Activated naive CD4-positive, alpha-beta T cell treated with anti-CD3 and anti-CD28 coated beads for 36 hours (primary cell): ENCODE measurements around the gene SDE2. TPM values are rescaled to one million over a fixed set of nuclear protein-coding genes. Genes with fewer than 3 reads are reported as not detected.
"Not testable (repeated sequence)": the region's sequence is repeated elsewhere in the genome, so short reads cannot be mapped to it uniquely, and the experiment has no call there.

ENCODE experiments used
- CTCF ChIA-PET: fragments of 350-600 bp; sonication (Branson Sonifier 250); formaldehyde crosslinking; loops from one replicate; lab custom pipeline; 2021; ENCODE audit warnings: antibody characterized with exemption; lab: Charles Lee
- DNase-seq: peaks from one replicate; pipeline ENCODE4 v3.0.0-alpha.2; 2020
- H3K27ac Mint-ChIP-seq: one replicate; pipeline ENCODE4 v1.8.0; 2021; ENCODE audit warnings: mild to moderate bottlenecking, mixed read lengths
- H3K27me3 Mint-ChIP-seq: one replicate; pipeline ENCODE4 v1.8.0; 2021; ENCODE audit warnings: low read depth, mixed read lengths
- H3K36me3 Mint-ChIP-seq: one replicate; pipeline ENCODE4 v1.8.0; 2021; ENCODE audit warnings: low read depth, mixed read lengths
- H3K4me1 Mint-ChIP-seq: one replicate; pipeline ENCODE4 v1.8.0; 2021; ENCODE audit warnings: low read depth, mixed read lengths
- H3K4me3 Mint-ChIP-seq: one replicate; pipeline ENCODE4 v1.8.0; 2021; ENCODE audit warnings: mild to moderate bottlenecking, moderate library complexity, mixed read lengths
- H3K9me3 Mint-ChIP-seq: one replicate; pipeline ENCODE4 v1.8.0; 2021; ENCODE audit warnings: mixed read lengths
- intact Hi-C: fragments of 100-400 bp; cut with micrococcal nuclease; formaldehyde crosslinking; loops from one replicate; pipeline ENCODE4 v1.15.1; 2023
- total RNA-seq, 2 experiments: library from RNA; stranded (reverse); gene quantifications; one replicate each; pipeline ENCODE4 v1.2.3, GENCODE V29; 2021

The SDE2 gene
- total RNA-seq, 2 experiments from 2014 or later = 15.3 to 16.5 TPM

DNA sequence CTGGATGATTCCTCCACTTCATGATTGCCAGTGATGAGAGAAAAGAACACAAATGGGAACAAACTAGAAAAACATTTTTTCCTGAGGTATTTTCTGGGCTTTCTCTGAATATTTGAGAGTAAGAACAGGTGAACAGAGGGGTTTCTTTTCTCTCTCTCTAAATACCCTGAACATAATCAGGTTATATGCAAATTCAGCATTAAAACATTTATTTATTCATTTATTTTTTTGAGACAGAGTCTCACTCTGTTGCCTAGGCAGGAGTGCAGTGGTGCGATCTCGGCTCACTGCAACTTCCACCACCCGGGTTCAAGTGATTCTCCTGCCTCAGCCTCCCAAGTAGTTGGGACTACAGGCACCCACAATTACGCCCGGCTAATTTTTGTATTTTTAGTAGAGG lies 52.3 kb downstream of the SDE2 start:
- Mint-ChIP-seq H3K4me1 (peaks cover 8% of the 10 kb centered on the region), H3K36me3 (no peaks in the 10 kb centered on the region), H3K4me3 (no peak overlapping the region), H3K27me3 (peaks cover 3% of the 10 kb centered on the region), H3K9me3 (no peaks in the 10 kb centered on the region), H3K27ac (no peak overlapping the region)
- intact Hi-C loops = no loop called here
- DNase-seq = no peak
- CTCF ChIA-PET = no interaction called here

DNA sequence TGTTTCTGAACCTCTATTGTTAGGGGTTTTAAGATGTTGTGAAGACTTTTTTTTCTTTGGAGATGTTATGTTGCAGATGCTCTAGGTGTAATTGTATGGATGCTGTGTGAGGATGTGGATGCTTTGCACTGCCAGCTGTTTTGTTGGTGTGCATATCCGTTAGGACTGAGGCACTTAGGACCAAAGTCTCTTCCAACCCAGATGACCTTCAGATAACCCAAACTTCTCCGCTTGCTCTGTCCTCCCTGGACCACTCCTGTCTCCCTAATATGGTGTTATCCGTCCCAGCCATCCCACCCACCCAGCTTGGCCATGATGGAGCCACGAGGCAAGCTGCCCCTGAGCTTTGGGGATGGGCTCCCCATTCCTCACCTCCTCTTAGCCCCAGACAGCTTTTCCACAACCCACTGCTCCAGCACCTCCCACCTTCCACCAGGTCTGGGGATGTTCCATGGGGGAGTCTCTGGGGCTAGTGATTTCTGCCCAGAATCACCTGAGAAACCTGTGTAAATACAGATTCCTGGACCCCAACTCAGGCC lies 53.0 kb downstream of the SDE2 start:
- Mint-ChIP-seq H3K27ac (no peak overlapping the region), H3K36me3 (no peaks in the 10 kb centered on the region), H3K9me3 (no peaks in the 10 kb centered on the region), H3K4me1 (peaks cover 8% of the 10 kb centered on the region), H3K27me3 (peaks cover 2% of the 10 kb centered on the region), H3K4me3 (no peak overlapping the region)
- DNase-seq = no peak
- intact Hi-C loops = no loop called here
- CTCF ChIA-PET = interaction anchor here (0.7 kb wide), 1 partner anchor 136 kb away, joined by 3 read pairs; the partner anchor contains the start of gene EPHX1

DNA sequence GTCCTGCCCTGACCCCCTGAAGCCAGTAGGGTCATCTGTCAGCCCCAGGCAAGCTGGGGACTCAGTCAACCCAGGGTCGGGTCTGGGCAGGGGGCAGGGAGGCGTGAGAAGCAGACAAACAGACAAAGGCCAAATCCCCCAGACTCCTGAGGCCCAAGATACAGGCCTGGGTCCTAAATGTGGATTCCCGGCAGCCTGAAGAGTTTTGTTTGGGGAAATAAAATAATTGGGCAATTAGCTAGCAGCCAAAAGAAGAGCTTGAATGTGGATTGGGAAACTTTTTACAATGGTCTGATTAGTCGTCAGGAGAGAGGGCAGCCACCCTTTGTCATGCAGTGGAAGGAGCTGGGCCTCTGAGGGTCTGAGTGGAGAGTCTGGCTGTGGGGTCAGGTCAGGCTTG lies 53.6 kb downstream of the SDE2 start:
- Mint-ChIP-seq H3K4me1 (peaks cover 8% of the 10 kb centered on the region), H3K27ac (no peak overlapping the region), H3K4me3 (no peak overlapping the region), H3K27me3 (no peaks in the 10 kb centered on the region), H3K36me3 (no peaks in the 10 kb centered on the region), H3K9me3 (no peaks in the 10 kb centered on the region)
- intact Hi-C loops = no loop called here
- no peak for DNase-seq
- CTCF ChIA-PET = interaction anchor here (0.7 to 2.1 kb wide), 2 partner anchors 17 to 135 kb away, joined by 3 to 5 read pairs; partner anchors contain the start of gene EPHX1

DNA sequence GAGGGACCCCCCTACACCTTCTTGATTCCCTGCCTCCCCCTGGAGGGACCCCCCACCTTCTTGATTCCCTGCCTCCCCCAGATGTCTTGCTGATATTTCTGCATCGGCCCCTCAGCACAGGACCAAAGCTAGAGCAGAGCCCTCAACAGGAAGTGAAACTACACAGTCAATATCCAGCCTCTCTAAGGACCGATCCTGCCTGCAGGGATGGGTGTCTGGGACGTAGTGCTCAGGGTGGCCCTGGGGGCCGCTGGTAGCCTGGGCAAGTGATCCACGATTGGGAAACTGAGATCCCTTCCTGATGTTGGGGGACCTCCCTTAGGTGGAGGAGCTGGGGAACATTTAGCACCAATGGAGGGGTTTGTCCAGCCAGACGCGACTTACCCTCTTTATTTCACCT lies 54.2 kb downstream of the SDE2 start:
- H3K27me3 Mint-ChIP-seq = no peaks in the 10 kb centered on the region
- no peak overlapping the region for H3K27ac Mint-ChIP-seq
- peaks cover 8% of the 10 kb centered on the region for H3K4me1 Mint-ChIP-seq
- H3K36me3 Mint-ChIP-seq = no peaks in the 10 kb centered on the region
- no peak for DNase-seq
- H3K9me3 Mint-ChIP-seq = no peaks in the 10 kb centered on the region
- CTCF ChIA-PET = interaction anchor here (0.5 to 2.1 kb wide), 5 partner anchors 12 to 626 kb away, joined by 3 to 5 read pairs (median 3); no protein-coding TSS in a partner anchor
- intact Hi-C loops = no loop called here
- no peak overlapping the region for H3K4me3 Mint-ChIP-seq

DNA sequence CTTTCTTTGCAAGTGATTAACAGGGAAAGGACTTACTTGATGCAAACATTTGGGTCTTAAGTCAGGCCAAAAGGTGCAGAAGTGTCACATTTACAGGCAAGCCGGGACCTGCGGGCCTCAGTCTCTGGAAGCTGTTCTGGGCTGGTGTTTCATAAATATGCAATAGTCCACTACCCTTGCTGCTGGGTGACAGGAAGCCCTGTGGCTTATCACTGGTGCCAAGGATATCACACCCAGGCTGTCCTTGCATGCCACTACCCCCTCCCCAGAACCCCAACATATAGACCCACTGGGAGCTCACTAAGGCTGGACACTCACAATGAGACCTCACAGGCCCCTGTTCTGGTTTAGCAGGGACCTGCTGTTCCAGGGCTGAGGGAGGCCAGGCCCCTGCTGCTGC lies 54.8 kb downstream of the SDE2 start:
- no peaks in the 10 kb centered on the region for H3K27me3 Mint-ChIP-seq
- H3K4me3 Mint-ChIP-seq = no peak overlapping the region
- no peak for DNase-seq
- no peak overlapping the region for H3K27ac Mint-ChIP-seq
- CTCF ChIA-PET = interaction anchor here (0.5 to 2.1 kb wide), 5 partner anchors 12 to 625 kb away, joined by 3 to 5 read pairs (median 3); no protein-coding TSS in a partner anchor
- no peaks in the 10 kb centered on the region for H3K9me3 Mint-ChIP-seq
- no peaks in the 10 kb centered on the region for H3K36me3 Mint-ChIP-seq
- intact Hi-C loops = no loop called here
- peaks cover 8% of the 10 kb centered on the region for H3K4me1 Mint-ChIP-seq

DNA sequence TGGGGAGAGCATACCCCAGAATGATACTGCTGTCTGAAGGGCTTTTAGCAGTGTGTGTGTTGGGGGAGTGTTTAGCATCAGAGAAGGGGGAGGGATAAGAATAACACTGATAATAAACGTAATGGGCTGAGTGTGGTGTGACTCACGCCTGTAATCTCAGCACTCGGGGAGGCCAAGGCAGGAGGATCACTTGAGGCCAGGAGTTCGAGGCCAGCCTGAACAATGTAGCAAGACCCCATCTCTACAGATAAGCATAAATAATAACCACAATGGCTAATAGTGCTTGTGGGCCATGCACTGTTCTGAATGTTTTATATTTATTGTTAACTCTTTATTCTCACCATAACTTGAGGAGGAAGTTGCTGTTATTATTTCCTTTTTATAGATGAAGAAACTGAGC lies 55.6 kb downstream of the SDE2 start:
- DNase-seq = no peak
- intact Hi-C loops = no loop called here
- Mint-ChIP-seq H3K27me3 (no peaks in the 10 kb centered on the region), H3K36me3 (no peaks in the 10 kb centered on the region), H3K9me3 (no peaks in the 10 kb centered on the region), H3K4me1 (peaks cover 8% of the 10 kb centered on the region), H3K27ac (no peak overlapping the region), H3K4me3 (no peak overlapping the region)
- CTCF ChIA-PET = interaction anchor here (0.8 to 2.1 kb wide), 3 partner anchors 12 to 44 kb away, joined by 3 to 5 read pairs (median 3); no protein-coding TSS in a partner anchor

DNA sequence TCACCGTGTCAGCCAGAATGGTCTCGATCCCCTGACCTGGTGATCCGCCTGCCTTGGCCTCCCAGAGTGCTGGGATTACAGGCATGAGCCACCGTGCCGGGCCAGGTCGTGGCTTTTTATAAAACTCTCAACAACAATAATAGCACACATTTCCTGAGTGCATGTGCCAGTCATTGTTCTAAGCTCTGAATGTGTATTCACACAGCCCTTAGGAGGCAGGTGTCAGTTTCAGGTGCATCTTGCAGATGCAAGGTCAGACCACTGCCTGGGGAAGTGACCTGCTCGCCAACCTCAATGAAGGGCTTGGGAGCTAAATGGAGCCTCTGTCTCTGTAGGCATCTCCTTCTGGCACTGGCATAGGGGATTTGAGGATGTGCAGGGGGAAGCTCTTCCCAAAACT lies 56.6 kb downstream of the SDE2 start:
- H3K27me3 Mint-ChIP-seq = no peaks in the 10 kb centered on the region
- H3K4me3 Mint-ChIP-seq = no peak overlapping the region
- no peaks in the 10 kb centered on the region for H3K9me3 Mint-ChIP-seq
- CTCF ChIA-PET = interaction anchor here (1.4 to 2.0 kb wide), 2 partner anchors 18 to 45 kb away, joined by 3 to 5 read pairs; no protein-coding TSS in a partner anchor
- intact Hi-C loops = no loop called here
- H3K27ac Mint-ChIP-seq = no peak overlapping the region
- DNase-seq = no peak
- H3K36me3 Mint-ChIP-seq = no peaks in the 10 kb centered on the region
- H3K4me1 Mint-ChIP-seq = peaks cover 8% of the 10 kb centered on the region

DNA sequence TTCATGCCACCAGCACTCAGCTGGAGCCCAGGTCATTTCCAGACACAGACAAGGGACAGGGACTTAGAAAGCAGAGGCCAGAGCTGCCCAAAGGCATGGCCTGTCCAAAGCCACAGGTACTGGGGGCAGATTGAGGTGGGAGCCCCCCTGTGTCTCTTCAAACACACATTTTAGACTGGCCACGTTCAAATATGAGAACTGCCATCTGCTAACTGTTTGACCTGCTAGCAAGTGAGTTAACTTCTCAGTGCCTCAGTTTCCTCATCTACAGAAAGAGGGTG lies 57.3 kb downstream of the SDE2 start:
- intact Hi-C loops = no loop called here
- no peaks in the 10 kb centered on the region for H3K27me3 Mint-ChIP-seq
- no peak for DNase-seq
- H3K4me3 Mint-ChIP-seq = no peak overlapping the region
- no peaks in the 10 kb centered on the region for H3K9me3 Mint-ChIP-seq
- H3K36me3 Mint-ChIP-seq = no peaks in the 10 kb centered on the region
- H3K4me1 Mint-ChIP-seq = peaks cover 8% of the 10 kb centered on the region
- CTCF ChIA-PET = interaction anchor here (2.0 kb wide), 1 partner anchor 19 kb away, joined by 5 read pairs; no protein-coding TSS in a partner anchor
- no peak overlapping the region for H3K27ac Mint-ChIP-seq

DNA sequence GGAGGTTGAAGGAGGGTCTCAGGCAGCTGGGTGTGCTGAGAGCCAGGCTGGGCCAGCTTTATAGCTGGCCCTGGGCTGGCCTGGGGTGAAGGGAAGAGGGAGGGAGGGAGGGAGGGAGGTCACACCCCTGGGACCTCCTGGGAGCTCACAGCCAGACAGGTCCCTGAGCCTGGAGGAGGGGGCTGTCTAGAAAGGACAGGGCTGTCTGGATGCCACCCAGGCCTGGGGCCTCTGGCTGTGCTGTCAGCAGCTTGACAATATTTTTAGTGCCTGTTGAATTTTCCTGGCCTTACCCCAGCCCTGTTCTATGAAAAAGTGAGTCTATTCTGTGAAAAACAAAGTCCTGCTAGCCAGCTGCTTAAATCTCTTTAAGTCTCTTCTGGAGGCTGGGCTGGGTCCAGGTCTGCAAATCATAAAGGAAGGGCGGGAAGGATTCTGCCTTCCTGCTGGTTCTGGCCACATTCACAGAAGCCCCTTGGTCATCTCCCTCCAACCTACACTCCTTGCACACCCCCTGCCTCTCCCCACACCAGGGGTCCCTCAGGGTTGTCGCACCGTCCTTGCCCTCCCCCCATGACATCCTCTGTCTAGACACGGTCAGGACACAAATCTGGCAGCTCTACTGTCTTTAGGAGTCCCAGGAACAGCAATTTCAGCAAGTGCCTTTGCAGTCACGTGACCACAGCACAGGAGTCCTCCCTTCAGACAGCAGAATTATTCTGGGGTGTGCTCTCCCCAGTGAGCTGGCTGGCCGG lies 57.8 kb downstream of the SDE2 start, which contains the start of gene LEFTY2:
Gene LEFTY2 (minus strand): TSS at position 34 of the 755 bp plus-strand sequence. CDS start 80 bp downstream, outside the sequence.
- DNase-seq = no peak
- Mint-ChIP-seq H3K4me3 (no peak within 1 kb of the TSS), H3K27me3 (no peaks in the 10 kb centered on the region), H3K36me3 (no peaks in the 10 kb centered on the region), H3K4me1 (peaks cover 8% of the 10 kb centered on the region), H3K9me3 (no peaks in the 10 kb centered on the region), H3K27ac (no peak within 1 kb of the TSS)
- intact Hi-C loops = no loop called here
- CTCF ChIA-PET = interaction anchor here (2.0 kb wide), 1 partner anchor 20 kb away, joined by 5 read pairs; no protein-coding TSS in a partner anchor

DNA sequence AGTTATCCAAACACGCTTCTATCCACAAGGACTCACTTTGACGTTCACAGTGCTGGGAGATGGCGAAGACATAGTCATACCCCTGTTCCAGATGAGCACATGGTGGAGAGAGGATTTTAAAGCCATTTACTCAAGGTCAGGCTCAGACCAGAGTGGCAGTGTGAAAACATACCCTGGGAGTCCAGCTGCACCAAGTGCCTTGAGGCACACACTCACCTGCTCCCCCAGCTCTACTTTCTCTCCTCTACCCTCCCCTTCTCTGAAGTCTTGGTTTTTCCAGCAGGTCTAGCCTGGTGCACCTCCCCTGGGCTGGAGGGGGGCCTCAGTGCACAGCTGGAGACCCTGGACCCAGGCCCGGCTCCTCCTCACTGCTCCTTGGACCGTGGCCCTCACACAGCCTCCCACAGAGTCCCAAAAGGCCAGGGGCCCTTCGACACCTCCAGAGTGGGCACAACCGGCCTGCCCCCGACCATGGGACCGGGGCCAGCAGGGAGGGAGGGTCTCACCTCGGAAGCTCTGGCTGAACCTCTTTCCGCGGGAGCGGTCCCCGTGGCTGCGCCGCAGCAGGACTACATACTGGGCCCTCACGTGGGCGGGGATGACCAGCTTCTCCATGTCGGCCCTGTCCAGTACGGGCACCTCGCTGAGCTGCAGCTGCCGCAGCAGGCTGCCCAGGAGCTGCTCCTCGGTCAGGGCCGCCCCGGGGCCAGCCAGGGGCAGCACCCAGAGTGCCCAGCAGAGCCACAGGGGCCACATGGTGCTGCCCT lies 58.6 kb downstream of the SDE2 start:
- Mint-ChIP-seq H3K36me3 (no peaks in the 10 kb centered on the region), H3K9me3 (no peaks in the 10 kb centered on the region), H3K27ac (no peak overlapping the region), H3K27me3 (no peaks in the 10 kb centered on the region), H3K4me3 (no peak overlapping the region), H3K4me1 (peaks cover 8% of the 10 kb centered on the region)
- intact Hi-C loops = no loop called here
- DNase-seq = no peak
- CTCF ChIA-PET = interaction anchor here (1.3 kb wide), 1 partner anchor 460 kb away, joined by 3 read pairs; no protein-coding TSS in a partner anchor

DNA sequence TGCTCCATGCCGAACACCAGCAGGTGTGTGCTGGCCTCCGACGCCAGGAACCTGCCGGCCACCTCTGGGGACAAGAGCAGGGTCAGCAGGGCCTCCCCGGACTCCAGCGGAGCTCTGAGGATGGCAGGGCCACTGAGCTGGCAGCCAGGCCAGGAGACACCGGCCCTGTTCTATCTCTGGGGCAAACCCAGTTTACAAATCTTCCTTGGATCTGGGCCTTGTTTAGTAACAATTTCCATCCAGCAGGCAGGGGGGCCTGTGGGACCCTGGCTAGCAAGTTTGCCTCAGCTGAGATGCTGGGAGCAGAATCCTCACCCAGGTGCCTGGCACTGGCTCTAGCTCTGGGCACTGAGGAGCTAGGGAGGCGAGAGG lies 59.2 kb downstream of the SDE2 start:
- H3K9me3 Mint-ChIP-seq, H3K27ac Mint-ChIP-seq, DNase-seq, intact Hi-C loops, H3K4me3 Mint-ChIP-seq, H3K4me1 Mint-ChIP-seq, H3K36me3 Mint-ChIP-seq, H3K27me3 Mint-ChIP-seq: not testable (repeated sequence)
- CTCF ChIA-PET = interaction anchor here (1.3 kb wide), 1 partner anchor 459 kb away, joined by 3 read pairs; no protein-coding TSS in a partner anchor
